IMR-90 (cell line): Measurements from ENCODE around the gene ATP6V1F. TPM values are rescaled to one million over a fixed set of nuclear protein-coding genes. Genes with fewer than 3 reads are reported as not detected.

ENCODE experiments used
- ATAC-seq: fragments of 200-7000 bp; cut with Tn5 transposase; 2 replicates; pipeline ENCODE4 v1.9.1; 2020; ENCODE audit warnings: low read depth, mild to moderate bottlenecking, moderate library complexity
- BruUV-seq: library from RNA; stranded (reverse); fragments of 400-500 nt; replicated peaks from 2 replicates; lab custom pipeline; 2021; lab: Mats Ljungman, UMichigan
- CTCF ChIA-PET: fragments of 300-600 bp; formaldehyde crosslinking; extraction: SDS; loops from one replicate; lab custom pipeline; 2021; ENCODE audit warnings: antibody characterized with exemption; lab: Yijun Ruan, JAX
- POLR2A ChIA-PET: fragments of 300-600 bp; sonication (Branson Sonifier 250); formaldehyde crosslinking; loops from one replicate; lab custom pipeline; 2022; ENCODE audit warnings: antibody characterized with exemption; ENCODE audit not compliant: unreplicated experiment; lab: Charles Lee
- DNase-seq: peaks from one replicate; pipeline ENCODE4 v3.0.0; 2013
- H2AFZ ChIP-seq: replicated peaks from 2 replicates; pipeline ENCODE3; 2013; ENCODE audit warnings: low read length, mild to moderate bottlenecking; ENCODE audit not compliant: poor library complexity
- H2AK5ac ChIP-seq: 2 replicates; pipeline ENCODE4 v1.6.1; 2013; ENCODE audit warnings: low read depth, low read length, inconsistent platforms
- H2AK9ac ChIP-seq: replicated peaks from 2 replicates; pipeline ENCODE3; 2013; ENCODE audit warnings: mild to moderate bottlenecking, low read depth, low read length, moderate library complexity; ENCODE audit not compliant: poor library complexity
- H2BK120ac ChIP-seq: 2 replicates; pipeline ENCODE4 v1.6.1; 2013; ENCODE audit warnings: low read depth, low read length, inconsistent platforms
- H2BK15ac ChIP-seq: 3 replicates; pipeline ENCODE4 v1.6.1; 2013; ENCODE audit warnings: low read depth, low read length, inconsistent platforms
- H2BK20ac ChIP-seq: 2 replicates; pipeline ENCODE4 v1.6.1; 2013; ENCODE audit warnings: low read depth, mild to moderate bottlenecking, inconsistent platforms, low read length, moderate library complexity
- H2BK5ac ChIP-seq: 2 replicates; pipeline ENCODE4 v1.6.1; 2013; ENCODE audit warnings: mild to moderate bottlenecking, low read depth, low read length, inconsistent platforms; ENCODE audit not compliant: poor library complexity, severe bottlenecking
- H3K14ac ChIP-seq: replicated peaks from 2 replicates; pipeline ENCODE4 v1.6.1; 2013; ENCODE audit warnings: low read depth, low read length, inconsistent platforms
- H3K18ac ChIP-seq: 2 replicates; pipeline ENCODE4 v1.6.1; 2013; ENCODE audit warnings: low read depth, low read length, control low read depth
- H3K23ac ChIP-seq: 2 replicates; pipeline ENCODE4 v1.6.1; 2013; ENCODE audit warnings: low read depth, low read length, inconsistent platforms
- H3K27ac ChIP-seq: 2 replicates; pipeline ENCODE4 v1.5.1; 2013; ENCODE audit warnings: mild to moderate bottlenecking, control low read depth, low read length; ENCODE audit not compliant: insufficient read depth
- H3K27me3 ChIP-seq: 2 replicates; pipeline ENCODE4 v1.6.1; 2013; ENCODE audit warnings: low read length; ENCODE audit not compliant: control insufficient read depth, insufficient read depth
- H3K36me3 ChIP-seq: 2 replicates; pipeline ENCODE4 v1.6.1; 2013; ENCODE audit warnings: low read length, mixed read lengths; ENCODE audit not compliant: control insufficient read depth, insufficient read depth
- H3K4ac ChIP-seq: 2 replicates; pipeline ENCODE4 v1.6.1; 2013; ENCODE audit warnings: low read depth, low read length, inconsistent platforms
- H3K4me1 ChIP-seq: 2 replicates; pipeline ENCODE4 v1.6.1; 2013; ENCODE audit warnings: low read length, mixed read lengths; ENCODE audit not compliant: control insufficient read depth, insufficient read depth
- H3K4me2 ChIP-seq: 2 replicates; pipeline ENCODE4 v1.6.1; 2013; ENCODE audit warnings: low read depth, mild to moderate bottlenecking, control low read depth, low read length, moderate library complexity
- H3K4me3 ChIP-seq: 2 replicates; pipeline ENCODE4 v1.5.1; 2013; ENCODE audit warnings: low read depth, mild to moderate bottlenecking, control low read depth, low read length, moderate library complexity; ENCODE audit not compliant: insufficient read depth
- H3K56ac ChIP-seq: 2 replicates; pipeline ENCODE4 v1.6.1; 2013; ENCODE audit warnings: low read length, inconsistent platforms; ENCODE audit not compliant: insufficient read depth; ENCODE audit errors: extremely low read depth
- H3K79me1 ChIP-seq, 2 experiments: 2 replicates each; pipeline ENCODE4 v1.6.1; 2013; ENCODE audit warnings: low read length in 2 of 2, inconsistent platforms in 1 of 2, low read depth in 1 of 2
- H3K9ac ChIP-seq: 2 replicates; pipeline ENCODE4 v1.6.1; 2013; ENCODE audit warnings: low read depth, low read length, control low read depth
- H3K9me1 ChIP-seq: 2 replicates; pipeline ENCODE4 v1.6.1; 2013; ENCODE audit warnings: low read length, inconsistent platforms; ENCODE audit not compliant: insufficient read depth
- H3K9me3 ChIP-seq: 2 replicates; pipeline ENCODE4 v1.6.1; 2013; ENCODE audit warnings: low read length; ENCODE audit not compliant: control insufficient read depth, insufficient read depth
- H4K20me1 ChIP-seq: 2 replicates; pipeline ENCODE4 v1.6.1; 2013; ENCODE audit warnings: low read length, inconsistent platforms; ENCODE audit not compliant: insufficient read depth
- H4K5ac ChIP-seq: 2 replicates; pipeline ENCODE4 v1.6.1; 2013; ENCODE audit warnings: mild to moderate bottlenecking, low read depth, low read length, control low read depth
- H4K8ac ChIP-seq, 2 experiments: 2 replicates each; pipeline ENCODE4 v1.6.1; 2013; ENCODE audit warnings: low read depth in 2 of 2, low read length in 2 of 2, control low read depth in 1 of 2, inconsistent platforms in 1 of 2
- H4K91ac ChIP-seq: 2 replicates; pipeline ENCODE4 v1.6.1; 2013; ENCODE audit warnings: low read depth, low read length, inconsistent platforms; ENCODE audit not compliant: insufficient read depth
- BHLHE40 ChIP-seq: fragments of 150-350 bp; IDR thresholded peaks from 2 replicates; pipeline ENCODE4 v1.6.1; 2016; ENCODE audit warnings: mild to moderate bottlenecking, low read depth, low read length
- CEBPB ChIP-seq: IDR thresholded peaks from 2 replicates; pipeline ENCODE4 v1.6.1; 2012; ENCODE audit warnings: low read depth, low read length, improper control_type of control experiment
- CHD1 ChIP-seq: IDR thresholded peaks from 2 replicates; pipeline ENCODE4 v1.6.1; 2012; ENCODE audit warnings: low read depth, low read length, improper control_type of control experiment
- CTCF ChIP-seq: conservative IDR thresholded peaks from 2 replicates; pipeline ENCODE4 v1.5.1; 2012; ENCODE audit warnings: mild to moderate bottlenecking, low read depth, low read length, improper control_type of control experiment
- FOS ChIP-seq: fragments of 150-350 bp; IDR thresholded peaks from 2 replicates; pipeline ENCODE4 v1.6.1; 2016; ENCODE audit warnings: low read depth, low read length
- MAFK ChIP-seq: IDR thresholded peaks from 2 replicates; pipeline ENCODE4 v1.6.1; 2012; ENCODE audit warnings: low read depth, low read length, improper control_type of control experiment
- MAZ ChIP-seq: IDR thresholded peaks from 2 replicates; pipeline ENCODE4 v1.6.1; 2012; ENCODE audit warnings: low read depth, mild to moderate bottlenecking, low read length, improper control_type of control experiment, moderate library complexity, borderline replicate concordance
- MXI1 ChIP-seq: IDR thresholded peaks from 2 replicates; pipeline ENCODE4 v1.6.1; 2012; ENCODE audit warnings: low read depth, mild to moderate bottlenecking, low read length, moderate library complexity, borderline replicate concordance
- NFE2L2 ChIP-seq: fragments of 150-350 bp; IDR thresholded peaks from 2 replicates; pipeline ENCODE4 v1.6.1; 2016; ENCODE audit warnings: low read depth, mild to moderate bottlenecking, low read length
- POLR2A ChIP-seq: IDR thresholded peaks from 2 replicates; pipeline ENCODE4 v1.6.1; 2012; ENCODE audit warnings: mild to moderate bottlenecking, low read depth, low read length
- RAD21 ChIP-seq: IDR thresholded peaks from 2 replicates; pipeline ENCODE4 v1.6.1; 2012; ENCODE audit warnings: low read length, improper control_type of control experiment
- RCOR1 ChIP-seq: IDR thresholded peaks from 2 replicates; pipeline ENCODE4 v1.6.1; 2012; ENCODE audit warnings: mild to moderate bottlenecking, low read length, improper control_type of control experiment; ENCODE audit not compliant: insufficient replicate concordance
- RFX5 ChIP-seq: IDR thresholded peaks from 2 replicates; pipeline ENCODE4 v1.8.0; 2012; ENCODE audit warnings: low read depth, mild to moderate bottlenecking, low read length, moderate library complexity
- SMC3 ChIP-seq: fragments of 150-350 bp; IDR thresholded peaks from 2 replicates; pipeline ENCODE4 v1.6.1; 2016; ENCODE audit warnings: low read depth, mild to moderate bottlenecking, antibody characterized with exemption, low read length, moderate library complexity
- USF2 ChIP-seq: fragments of 150-350 bp; IDR thresholded peaks from 2 replicates; pipeline ENCODE4 v1.6.1; 2017; ENCODE audit warnings: mild to moderate bottlenecking, antibody characterized with exemption, low read length, low read depth
- WGBS, 2 experiments: methylation state at CpG; one replicate each; pipeline versions ENCODE4 v1.1.5 to v1.1.7; 2013; ENCODE audit warnings: missing lambda C conversion rate in 2 of 2; ENCODE audit not compliant: insufficient read length in 1 of 2; ENCODE audit errors: extremely low coverage in 2 of 2; 5-methylcytosine and 5-hydroxymethylcytosine counted together
- dilution Hi-C: fragments of 300-500 bp; cut with HindIII; formaldehyde crosslinking; loops from one replicate; pipeline ENCODE4 v1.14.3; 2018; ENCODE audit warnings: low sequenced_read_pairs; ENCODE audit not compliant: unreplicated experiment
- in situ Hi-C: fragments of 300-500 bp; cut with MboI; formaldehyde crosslinking; loops from 3 replicates; pipeline ENCODE4 v1.14.3; 2019; ENCODE audit warnings: low sequenced_read_pairs, inconsistent platforms, mixed read lengths
- intact Hi-C: fragments of 100-400 bp; cut with micrococcal nuclease; formaldehyde crosslinking; loops from 2 replicates; pipeline ENCODE4 v1.10.0; 2022
- polyA plus RNA-seq, 3 experiments: library from polyadenylated mRNA; depleted of rRNA; stranded (reverse); fragments of >200 nt; gene quantifications; 2 replicates each; pipeline ENCODE4 v1.2.3, GENCODE V29; 2012; ENCODE audit warnings: low replicate concordance in 1 of 3
- total RNA-seq: library from RNA; depleted of rRNA; stranded (reverse); fragments of >200 nt; gene quantifications from 2 replicates; pipeline ENCODE4 v1.2.3, GENCODE V29; 2012
- TF ChIP-seq, protein P1 (sequence below): fragments of 150-350 bp; IDR thresholded peaks from 2 replicates; pipeline ENCODE4 v1.6.1; 2016; ENCODE audit warnings: low read depth, mild to moderate bottlenecking, low read length, moderate library complexity, borderline replicate concordance

ATP6V1F gene
- total and polyA plus RNA-seq, 2 of the 4 experiments (the other 2 are of a cell fraction): 104 to 321 TPM

GRCh38 chr7:128879461-128879938 is 16.8 kb downstream of the ATP6V1F start:
- no peaks in the 10 kb centered on the region for H3K4me1 ChIP-seq
- peaks cover 8% of the 10 kb centered on the region; the same call in 1 of the 2 replicates for H3K27me3 ChIP-seq
- no peak overlapping the region for H2BK15ac ChIP-seq
- H3K9me1 ChIP-seq: no peaks in the 10 kb centered on the region
- H3K9me3 ChIP-seq: no peaks in the 10 kb centered on the region
- H4K91ac ChIP-seq: no peak overlapping the region
- no peak overlapping the region for H3K18ac ChIP-seq
- in situ Hi-C loops (loop anchor here (25.0 kb wide), 1 partner anchor 417 kb away; the partner anchor contains the start of gene HILPDA), dilution Hi-C loops (no loop called here), intact Hi-C loops (no loop called here)
- no peaks in the 10 kb centered on the region for H3K36me3 ChIP-seq
- no peak overlapping the region for H3K56ac ChIP-seq
- POLR2A ChIA-PET: no interaction called here
- no peak overlapping the region for H2BK20ac ChIP-seq
- no peak overlapping the region for H3K4me2 ChIP-seq
- ATAC-seq: no peak
- H3K14ac ChIP-seq: no peak overlapping the region
- WGBS, 2 experiments: 67% methylated on average over 2 of the region's 19 CpGs; no CpG with 5 or more reads in 1 of the 2 experiments
- peak overlapping the region; percentile 21 for H2AFZ ChIP-seq
- no peak overlapping the region for H3K9ac ChIP-seq
- no TSS peak for BruUV-seq
- no peak overlapping the region for H2AK5ac ChIP-seq
- H2BK5ac ChIP-seq: no peak overlapping the region
- H3K27ac ChIP-seq: no peak overlapping the region
- CTCF ChIA-PET: interaction anchor here (1.0 kb wide), 1 partner anchor 16 kb away, joined by 4 read pairs; the partner anchor contains the start of gene ATP6V1F
- no peak overlapping the region for H2BK120ac ChIP-seq
- H3K23ac ChIP-seq: no peak overlapping the region
- no peak overlapping the region for H4K8ac ChIP-seq
- no peak for DNase-seq
- no peak overlapping the region for H3K4me3 ChIP-seq
- TF ChIP-seq BHLHE40 (no peak), MAFK (no peak), SMC3 (no peak), MXI1 (no peak), NFE2L2 (no peak), CTCF (no peak), RCOR1 (no peak), FOS (no peak), POLR2A (no peak), MAZ (no peak), USF2 (no peak), RAD21 (no peak), CHD1 (no peak), RFX5 (no peak), CEBPB (no peak)
- TF ChIP-seq, protein P1, sequence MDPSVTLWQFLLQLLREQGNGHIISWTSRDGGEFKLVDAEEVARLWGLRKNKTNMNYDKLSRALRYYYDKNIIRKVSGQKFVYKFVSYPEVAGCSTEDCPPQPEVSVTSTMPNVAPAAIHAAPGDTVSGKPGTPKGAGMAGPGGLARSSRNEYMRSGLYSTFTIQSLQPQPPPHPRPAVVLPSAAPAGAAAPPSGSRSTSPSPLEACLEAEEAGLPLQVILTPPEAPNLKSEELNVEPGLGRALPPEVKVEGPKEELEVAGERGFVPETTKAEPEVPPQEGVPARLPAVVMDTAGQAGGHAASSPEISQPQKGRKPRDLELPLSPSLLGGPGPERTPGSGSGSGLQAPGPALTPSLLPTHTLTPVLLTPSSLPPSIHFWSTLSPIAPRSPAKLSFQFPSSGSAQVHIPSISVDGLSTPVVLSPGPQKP: no peak
- H3K79me1 ChIP-seq: no peaks in the 10 kb centered on the region
- H4K5ac ChIP-seq: no peak overlapping the region
- H4K20me1 ChIP-seq: no peaks in the 10 kb centered on the region
- H3K4ac ChIP-seq: no peak overlapping the region
- no peak overlapping the region for H2AK9ac ChIP-seq
